ENCODE results near the gene PLCG1. TPM values are rescaled to one million over a fixed set of nuclear protein-coding genes. Genes with fewer than 3 reads are reported as not detected.

Gene PLCG1
- total and polyA plus RNA-seq, 2 experiments from 2014 or later = 27.4 to 206 TPM

DNA sequence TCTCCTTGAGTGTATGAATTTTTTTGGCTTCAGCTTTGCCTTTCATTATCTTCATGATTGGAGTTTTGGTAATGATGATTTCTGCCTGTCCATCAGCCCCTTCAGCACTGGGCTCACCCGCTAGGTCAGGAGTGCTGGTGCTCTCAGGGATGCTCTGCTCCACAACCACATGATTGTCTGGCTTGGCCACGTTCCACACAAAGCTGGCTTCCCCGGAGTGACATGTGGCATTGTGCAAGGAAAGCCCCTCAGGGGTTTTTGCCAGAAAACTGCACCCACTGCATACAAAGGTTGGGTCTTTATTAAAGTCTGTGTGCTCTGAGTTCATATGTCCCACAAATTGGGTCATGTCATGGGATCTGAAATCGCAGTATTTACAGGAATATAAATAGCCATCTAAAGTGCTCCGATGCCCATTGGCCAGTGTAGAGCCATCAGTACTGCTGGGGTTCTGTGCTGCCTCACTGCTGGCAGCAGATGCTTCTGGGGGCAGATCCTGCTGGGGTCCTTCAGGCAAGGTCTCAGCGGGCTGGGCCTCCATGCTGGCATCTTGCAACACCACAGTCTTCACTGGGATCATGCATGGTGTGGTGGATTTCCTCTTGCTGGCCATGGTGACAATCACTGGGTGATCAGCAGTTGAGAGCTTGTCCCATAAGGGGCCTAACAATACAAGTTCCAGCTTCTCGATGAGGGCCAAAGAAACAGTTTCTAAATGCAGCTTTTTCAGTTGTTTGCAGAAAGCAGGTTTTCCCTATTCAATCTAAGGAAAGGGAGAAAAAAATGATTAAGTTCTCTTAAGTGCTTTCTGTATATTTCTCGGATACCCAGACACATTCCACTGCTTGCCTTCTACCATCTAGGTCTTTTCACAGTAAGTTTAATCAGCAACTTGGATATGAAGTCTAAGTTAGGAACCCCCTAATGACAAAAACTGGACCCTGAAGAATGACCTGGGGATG lies 67.2 kb downstream of the PLCG1 start:
- Histone ChIP-seq H3K79me2 (replicated peaks; ENCODE audit: insufficient read depth) (no peaks in the 10 kb centered on the region), H3K27ac (ENCODE audit: low read depth) (no peak overlapping the region), H3K4me1 (ENCODE audit: insufficient read depth) (no peaks in the 10 kb centered on the region), H3K9me2 (ENCODE audit: insufficient read depth) (0 out of 2 replicates have a peak, but pooled peaks cover 5% of the 10 kb centered on the region), H3F3A (replicated peaks; ENCODE audit: low read depth) (no peaks in the 10 kb centered on the region), H3K27me3 (ENCODE audit: insufficient read depth) (no peaks in the 10 kb centered on the region), H3K4me3 (no peak overlapping the region), H4K20me1 (replicated peaks; ENCODE audit: insufficient read depth) (no peaks in the 10 kb centered on the region), H2AFZ (no peak overlapping the region), H3K4me2 (no peak overlapping the region), H3K36me3 (ENCODE audit: insufficient read depth) (no peaks in the 10 kb centered on the region)
- Mint-ChIP-seq H3K4me1 (peaks cover 9% of the 10 kb centered on the region), H3K27me3 (ENCODE audit: insufficient read depth, low read depth, poor library complexity) (peaks cover 3% of the 10 kb centered on the region), H3K36me3 (ENCODE audit: low read depth) (no peaks in the 10 kb centered on the region), H3K27ac (no peak overlapping the region), H3K9me3 (no peaks in the 10 kb centered on the region), H3K4me3 (no peak overlapping the region)
- TF ChIP-seq, protein P1, sequence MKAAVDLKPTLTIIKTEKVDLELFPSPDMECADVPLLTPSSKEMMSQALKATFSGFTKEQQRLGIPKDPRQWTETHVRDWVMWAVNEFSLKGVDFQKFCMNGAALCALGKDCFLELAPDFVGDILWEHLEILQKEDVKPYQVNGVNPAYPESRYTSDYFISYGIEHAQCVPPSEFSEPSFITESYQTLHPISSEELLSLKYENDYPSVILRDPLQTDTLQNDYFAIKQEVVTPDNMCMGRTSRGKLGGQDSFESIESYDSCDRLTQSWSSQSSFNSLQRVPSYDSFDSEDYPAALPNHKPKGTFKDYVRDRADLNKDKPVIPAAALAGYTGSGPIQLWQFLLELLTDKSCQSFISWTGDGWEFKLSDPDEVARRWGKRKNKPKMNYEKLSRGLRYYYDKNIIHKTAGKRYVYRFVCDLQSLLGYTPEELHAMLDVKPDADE (IDR thresholded peaks at IDR 0.05) = no peak
- TF ChIP-seq NANOG (IDR thresholded peaks at IDR 0.05; ENCODE audit: borderline replicate concordance) (no peak), POLR2AphosphoS5 (IDR thresholded peaks at IDR 0.05; ENCODE audit: low read depth) (no peak), ZNF331 (CRISPR knock-in tag; IDR thresholded peaks at IDR 0.05; ENCODE audit: low read depth) (no peak), EZH2 (IDR thresholded peaks at IDR 0.05; ENCODE audit: low read depth, unreplicated experiment) (no peak), EZH2phosphoT487 (IDR thresholded peaks at IDR 0.05; ENCODE audit: unreplicated experiment) (no peak), ZNF114 (CRISPR knock-in tag; IDR thresholded peaks at IDR 0.05) (no peak), CREB1 (CRISPR knock-in tag; IDR thresholded peaks at IDR 0.05; ENCODE audit: low read depth) (no peak), JUNB (IDR thresholded peaks at IDR 0.05; ENCODE audit: unreplicated experiment) (no peak)
- TF ChIP-seq, protein P2, sequence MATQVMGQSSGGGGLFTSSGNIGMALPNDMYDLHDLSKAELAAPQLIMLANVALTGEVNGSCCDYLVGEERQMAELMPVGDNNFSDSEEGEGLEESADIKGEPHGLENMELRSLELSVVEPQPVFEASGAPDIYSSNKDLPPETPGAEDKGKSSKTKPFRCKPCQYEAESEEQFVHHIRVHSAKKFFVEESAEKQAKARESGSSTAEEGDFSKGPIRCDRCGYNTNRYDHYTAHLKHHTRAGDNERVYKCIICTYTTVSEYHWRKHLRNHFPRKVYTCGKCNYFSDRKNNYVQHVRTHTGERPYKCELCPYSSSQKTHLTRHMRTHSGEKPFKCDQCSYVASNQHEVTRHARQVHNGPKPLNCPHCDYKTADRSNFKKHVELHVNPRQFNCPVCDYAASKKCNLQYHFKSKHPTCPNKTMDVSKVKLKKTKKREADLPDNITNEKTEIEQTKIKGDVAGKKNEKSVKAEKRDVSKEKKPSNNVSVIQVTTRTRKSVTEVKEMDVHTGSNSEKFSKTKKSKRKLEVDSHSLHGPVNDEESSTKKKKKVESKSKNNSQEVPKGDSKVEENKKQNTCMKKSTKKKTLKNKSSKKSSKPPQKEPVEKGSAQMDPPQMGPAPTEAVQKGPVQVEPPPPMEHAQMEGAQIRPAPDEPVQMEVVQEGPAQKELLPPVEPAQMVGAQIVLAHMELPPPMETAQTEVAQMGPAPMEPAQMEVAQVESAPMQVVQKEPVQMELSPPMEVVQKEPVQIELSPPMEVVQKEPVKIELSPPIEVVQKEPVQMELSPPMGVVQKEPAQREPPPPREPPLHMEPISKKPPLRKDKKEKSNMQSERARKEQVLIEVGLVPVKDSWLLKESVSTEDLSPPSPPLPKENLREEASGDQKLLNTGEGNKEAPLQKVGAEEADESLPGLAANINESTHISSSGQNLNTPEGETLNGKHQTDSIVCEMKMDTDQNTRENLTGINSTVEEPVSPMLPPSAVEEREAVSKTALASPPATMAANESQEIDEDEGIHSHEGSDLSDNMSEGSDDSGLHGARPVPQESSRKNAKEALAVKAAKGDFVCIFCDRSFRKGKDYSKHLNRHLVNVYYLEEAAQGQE (IDR thresholded peaks at IDR 0.05; ENCODE audit: unreplicated experiment) = no peak
- TF ChIP-seq, protein P3, sequence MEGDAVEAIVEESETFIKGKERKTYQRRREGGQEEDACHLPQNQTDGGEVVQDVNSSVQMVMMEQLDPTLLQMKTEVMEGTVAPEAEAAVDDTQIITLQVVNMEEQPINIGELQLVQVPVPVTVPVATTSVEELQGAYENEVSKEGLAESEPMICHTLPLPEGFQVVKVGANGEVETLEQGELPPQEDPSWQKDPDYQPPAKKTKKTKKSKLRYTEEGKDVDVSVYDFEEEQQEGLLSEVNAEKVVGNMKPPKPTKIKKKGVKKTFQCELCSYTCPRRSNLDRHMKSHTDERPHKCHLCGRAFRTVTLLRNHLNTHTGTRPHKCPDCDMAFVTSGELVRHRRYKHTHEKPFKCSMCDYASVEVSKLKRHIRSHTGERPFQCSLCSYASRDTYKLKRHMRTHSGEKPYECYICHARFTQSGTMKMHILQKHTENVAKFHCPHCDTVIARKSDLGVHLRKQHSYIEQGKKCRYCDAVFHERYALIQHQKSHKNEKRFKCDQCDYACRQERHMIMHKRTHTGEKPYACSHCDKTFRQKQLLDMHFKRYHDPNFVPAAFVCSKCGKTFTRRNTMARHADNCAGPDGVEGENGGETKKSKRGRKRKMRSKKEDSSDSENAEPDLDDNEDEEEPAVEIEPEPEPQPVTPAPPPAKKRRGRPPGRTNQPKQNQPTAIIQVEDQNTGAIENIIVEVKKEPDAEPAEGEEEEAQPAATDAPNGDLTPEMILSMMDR (conservative IDR thresholded peaks at IDR 0.05; ENCODE audit: low read depth in 2 of 2) = no peak
- TF ChIP-seq, protein P4, sequence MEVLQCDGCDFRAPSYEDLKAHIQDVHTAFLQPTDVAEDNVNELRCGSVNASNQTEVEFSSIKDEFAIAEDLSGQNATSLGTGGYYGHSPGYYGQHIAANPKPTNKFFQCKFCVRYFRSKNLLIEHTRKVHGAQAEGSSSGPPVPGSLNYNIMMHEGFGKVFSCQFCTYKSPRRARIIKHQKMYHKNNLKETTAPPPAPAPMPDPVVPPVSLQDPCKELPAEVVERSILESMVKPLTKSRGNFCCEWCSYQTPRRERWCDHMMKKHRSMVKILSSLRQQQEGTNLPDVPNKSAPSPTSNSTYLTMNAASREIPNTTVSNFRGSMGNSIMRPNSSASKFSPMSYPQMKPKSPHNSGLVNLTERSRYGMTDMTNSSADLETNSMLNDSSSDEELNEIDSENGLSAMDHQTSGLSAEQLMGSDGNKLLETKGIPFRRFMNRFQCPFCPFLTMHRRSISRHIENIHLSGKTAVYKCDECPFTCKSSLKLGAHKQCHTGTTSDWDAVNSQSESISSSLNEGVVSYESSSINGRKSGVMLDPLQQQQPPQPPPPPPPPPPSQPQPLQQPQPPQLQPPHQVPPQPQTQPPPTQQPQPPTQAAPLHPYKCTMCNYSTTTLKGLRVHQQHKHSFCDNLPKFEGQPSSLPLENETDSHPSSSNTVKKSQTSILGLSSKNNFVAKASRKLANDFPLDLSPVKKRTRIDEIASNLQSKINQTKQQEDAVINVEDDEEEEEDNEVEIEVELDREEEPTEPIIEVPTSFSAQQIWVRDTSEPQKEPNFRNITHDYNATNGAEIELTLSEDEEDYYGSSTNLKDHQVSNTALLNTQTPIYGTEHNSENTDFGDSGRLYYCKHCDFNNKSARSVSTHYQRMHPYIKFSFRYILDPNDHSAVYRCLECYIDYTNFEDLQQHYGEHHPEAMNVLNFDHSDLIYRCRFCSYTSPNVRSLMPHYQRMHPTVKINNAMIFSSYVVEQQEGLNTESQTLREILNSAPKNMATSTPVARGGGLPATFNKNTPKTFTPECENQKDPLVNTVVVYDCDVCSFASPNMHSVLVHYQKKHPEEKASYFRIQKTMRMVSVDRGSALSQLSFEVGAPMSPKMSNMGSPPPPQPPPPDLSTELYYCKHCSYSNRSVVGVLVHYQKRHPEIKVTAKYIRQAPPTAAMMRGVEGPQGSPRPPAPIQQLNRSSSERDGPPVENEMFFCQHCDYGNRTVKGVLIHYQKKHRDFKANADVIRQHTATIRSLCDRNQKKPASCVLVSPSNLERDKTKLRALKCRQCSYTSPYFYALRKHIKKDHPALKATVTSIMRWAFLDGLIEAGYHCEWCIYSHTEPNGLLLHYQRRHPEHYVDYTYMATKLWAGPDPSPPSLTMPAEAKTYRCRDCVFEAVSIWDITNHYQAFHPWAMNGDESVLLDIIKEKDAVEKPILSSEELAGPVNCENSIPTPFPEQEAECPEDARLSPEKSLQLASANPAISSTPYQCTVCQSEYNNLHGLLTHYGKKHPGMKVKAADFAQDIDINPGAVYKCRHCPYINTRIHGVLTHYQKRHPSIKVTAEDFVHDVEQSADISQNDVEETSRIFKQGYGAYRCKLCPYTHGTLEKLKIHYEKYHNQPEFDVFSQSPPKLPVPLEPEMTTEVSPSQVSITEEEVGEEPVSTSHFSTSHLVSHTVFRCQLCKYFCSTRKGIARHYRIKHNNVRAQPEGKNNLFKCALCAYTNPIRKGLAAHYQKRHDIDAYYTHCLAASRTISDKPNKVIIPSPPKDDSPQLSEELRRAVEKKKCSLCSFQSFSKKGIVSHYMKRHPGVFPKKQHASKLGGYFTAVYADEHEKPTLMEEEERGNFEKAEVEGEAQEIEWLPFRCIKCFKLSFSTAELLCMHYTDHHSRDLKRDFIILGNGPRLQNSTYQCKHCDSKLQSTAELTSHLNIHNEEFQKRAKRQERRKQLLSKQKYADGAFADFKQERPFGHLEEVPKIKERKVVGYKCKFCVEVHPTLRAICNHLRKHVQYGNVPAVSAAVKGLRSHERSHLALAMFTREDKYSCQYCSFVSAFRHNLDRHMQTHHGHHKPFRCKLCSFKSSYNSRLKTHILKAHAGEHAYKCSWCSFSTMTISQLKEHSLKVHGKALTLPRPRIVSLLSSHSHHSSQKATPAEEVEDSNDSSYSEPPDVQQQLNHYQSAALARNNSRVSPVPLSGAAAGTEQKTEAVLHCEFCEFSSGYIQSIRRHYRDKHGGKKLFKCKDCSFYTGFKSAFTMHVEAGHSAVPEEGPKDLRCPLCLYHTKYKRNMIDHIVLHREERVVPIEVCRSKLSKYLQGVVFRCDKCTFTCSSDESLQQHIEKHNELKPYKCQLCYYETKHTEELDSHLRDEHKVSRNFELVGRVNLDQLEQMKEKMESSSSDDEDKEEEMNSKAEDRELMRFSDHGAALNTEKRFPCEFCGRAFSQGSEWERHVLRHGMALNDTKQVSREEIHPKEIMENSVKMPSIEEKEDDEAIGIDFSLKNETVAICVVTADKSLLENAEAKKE (CRISPR knock-in tag; IDR thresholded peaks at IDR 0.05) = no peak
- ATAC-seq (no peak), DNase-seq (ENCODE audit: low spot score) (no peak)

Measured in GM23338 (cell line).